CD4-positive, alpha-beta T cell treated with Interleukin-21 for 1 hour (primary cell): Measurements from ENCODE around the gene HRAS.

Source experiments
- DNase-seq: peaks from one replicate; pipeline ENCODE4 v3.0.0-alpha.2; 2020

Gene HRAS

DNA sequence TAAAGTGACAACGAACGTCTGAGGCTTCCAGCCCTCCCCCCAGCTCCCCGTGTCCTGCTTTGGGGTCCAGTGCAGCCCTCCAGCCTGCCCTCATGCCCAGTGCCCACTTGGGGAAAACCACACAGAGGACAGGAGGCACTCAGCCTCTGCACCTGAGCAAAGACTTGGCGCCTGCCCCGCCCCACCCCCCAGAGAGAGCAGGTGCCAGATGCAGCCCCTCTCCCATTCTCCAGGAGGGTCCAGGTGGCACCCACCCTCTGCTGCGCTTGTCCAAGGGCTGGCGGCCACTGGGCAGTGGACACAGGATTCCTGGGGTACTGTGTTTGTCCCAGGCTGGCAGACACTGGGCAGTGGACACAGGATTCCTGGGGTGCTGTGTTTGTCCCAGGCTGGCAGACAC is 44.0 kb downstream of the HRAS start:
- DNase-seq, result no peak

GRCh38 chr11:490930-491260 is 44.5 kb downstream of the HRAS start:
- no peak for DNase-seq

DNA sequence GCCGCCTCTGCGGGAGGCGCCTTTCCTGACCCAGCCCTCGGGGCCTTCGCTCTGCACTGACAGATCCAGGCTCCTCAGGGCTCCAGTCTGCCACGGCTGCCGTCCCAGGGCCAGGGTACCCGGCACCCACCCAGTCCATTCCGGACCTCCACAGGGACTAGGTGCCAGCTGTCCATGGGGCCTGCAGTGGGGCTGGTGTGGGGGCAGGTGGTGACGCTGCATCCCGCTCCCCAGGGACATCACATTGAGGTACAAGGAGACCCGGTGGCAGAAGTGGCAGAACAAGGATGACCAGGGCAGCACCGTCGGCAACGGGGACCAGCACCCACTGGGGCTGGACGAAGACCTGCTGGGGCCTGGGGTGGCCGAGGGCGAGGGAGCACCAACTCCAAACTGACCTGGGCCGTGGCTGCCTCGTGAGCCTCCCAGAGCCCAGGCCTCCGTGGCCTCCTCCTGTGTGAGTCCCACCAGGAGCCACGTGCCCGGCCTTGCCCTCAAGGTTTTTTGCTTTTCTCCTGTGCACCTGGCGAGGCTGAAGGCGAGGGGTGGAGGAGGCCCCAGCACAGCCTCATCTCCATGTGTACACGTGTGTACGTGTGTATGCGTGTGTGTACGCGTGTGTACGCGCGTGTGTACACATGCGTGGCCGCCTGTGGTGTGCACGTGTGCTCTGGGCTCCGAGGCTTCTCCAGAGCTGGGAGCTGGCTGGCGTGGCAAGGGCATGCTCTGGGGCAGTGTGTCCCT is 45.0 kb downstream of the HRAS start:
- no peak for DNase-seq

DNA sequence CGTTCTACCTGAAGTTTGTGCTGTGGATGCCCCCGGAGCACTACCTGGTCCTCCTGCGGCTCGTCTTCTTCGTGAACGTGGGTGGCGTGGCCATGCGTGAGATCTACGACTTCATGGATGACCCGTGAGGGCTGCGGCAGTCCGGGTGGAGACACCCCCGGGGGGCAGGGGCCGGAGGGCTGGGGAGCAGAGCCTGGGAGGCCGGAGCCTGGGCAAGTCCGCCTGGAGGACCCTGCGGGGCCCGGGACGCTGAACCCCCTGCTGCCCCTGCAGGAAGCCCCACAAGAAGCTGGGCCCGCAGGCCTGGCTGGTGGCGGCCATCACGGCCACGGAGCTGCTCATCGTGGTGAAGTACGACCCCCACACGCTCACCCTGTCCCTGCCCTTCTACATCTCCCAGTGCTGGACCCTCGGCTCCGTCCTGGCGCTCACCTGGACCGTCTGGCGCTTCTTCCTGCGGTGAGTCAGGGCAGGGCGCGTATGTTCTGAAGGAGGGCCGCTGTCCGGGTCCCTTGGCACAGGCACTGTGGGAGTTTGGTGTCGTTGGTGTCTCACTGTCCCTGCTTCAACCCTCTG is 45.7 kb downstream of the HRAS start:
- DNase-seq, result no peak

- no peak for DNase-seq
These were observed 46.4 kb downstream of the HRAS start for GRCh38 chr11:488992-489391.

GRCh38 chr11:488579-488978 is 46.8 kb downstream of the HRAS start:
- DNase-seq, result no peak

DNA sequence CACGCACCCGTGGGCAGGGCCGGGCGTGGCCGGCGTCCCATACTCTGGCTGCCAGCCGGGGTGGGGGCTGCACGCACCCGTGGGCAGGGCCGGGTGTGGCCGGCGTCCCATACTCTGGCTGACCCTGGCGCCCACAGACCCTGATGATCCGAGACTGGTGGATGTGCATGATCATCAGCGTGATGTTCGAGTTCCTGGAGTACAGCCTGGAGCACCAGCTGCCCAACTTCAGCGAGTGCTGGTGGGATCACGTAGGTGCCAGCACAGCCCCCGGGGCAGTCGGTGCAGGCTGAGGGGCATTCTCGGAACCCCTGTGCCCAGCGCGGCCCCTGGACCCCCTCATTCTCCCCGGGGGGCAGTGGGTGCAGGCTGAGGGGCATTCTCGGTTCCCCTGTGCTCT is 47.3 kb downstream of the HRAS start:
- no peak for DNase-seq

- DNase-seq, result no peak
These were observed 47.8 kb downstream of the HRAS start for GRCh38 chr11:487571-488021.

DNA sequence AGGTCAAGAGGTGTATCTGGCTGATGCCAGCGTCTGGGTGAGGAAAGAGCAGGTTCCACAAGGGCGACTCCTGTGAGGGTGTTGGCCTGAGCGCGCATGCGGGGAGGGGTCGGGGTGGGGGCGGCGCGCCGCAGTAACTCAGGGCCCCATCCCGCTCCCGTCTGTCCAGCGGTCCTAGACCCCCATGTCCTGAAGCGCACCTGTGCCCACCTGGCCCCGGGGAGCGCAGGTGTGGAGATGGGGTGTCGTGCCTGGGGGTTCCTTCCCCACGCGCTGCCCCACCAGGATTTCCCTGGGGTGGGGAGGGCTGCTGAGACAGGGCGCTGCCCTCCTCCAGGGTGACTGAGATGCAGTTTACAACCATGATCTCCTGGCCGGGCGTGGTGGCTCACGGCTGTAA is 49.2 kb downstream of the HRAS start:
- no peak for DNase-seq

GRCh38 chr11:484616-485015 is 50.8 kb downstream of the HRAS start:
- DNase-seq, result no peak
